Measurements from ENCODE around the gene NAT16.
"Not testable (repeated sequence)": the region's sequence is repeated elsewhere in the genome, so short reads cannot be mapped to it uniquely, and the experiment has no call there.

Gene NAT16

GRCh38 chr7:101125989-101126650 lies 54.0 kb downstream of the NAT16 start:
- DNase-seq (ENCODE audit: low read depth) = no peak

GRCh38 chr7:101124376-101125056 lies 55.6 kb downstream of the NAT16 start:
- DNase-seq (ENCODE audit: low read depth) = no peak

GRCh38 chr7:101123703-101124068 lies 56.4 kb downstream of the NAT16 start:
- no peak for DNase-seq (ENCODE audit: low read depth)

GRCh38 chr7:101122933-101123702 lies 57.0 kb downstream of the NAT16 start:
- DNase-seq (ENCODE audit: low read depth) = no peak

GRCh38 chr7:101121991-101122932 lies 57.8 kb downstream of the NAT16 start:
- DNase-seq (ENCODE audit: low read depth) = no peak

GRCh38 chr7:101121631-101121990 lies 58.5 kb downstream of the NAT16 start:
- not testable (repeated sequence) for DNase-seq (ENCODE audit: low read depth)

Data from stimulated activated CD8-positive, alpha-beta memory T cell treated with anti-CD3 and anti-CD28 coated beads, Interleukin-15, amount 100 ng/mL, for 24 hours (primary cell).